GM12891 (cell line): ENCODE measurements around the gene P2RY14.

Experiments
- PAX5 ChIP-seq: IDR thresholded peaks from 2 replicates; pipeline ENCODE4 v1.6.1; 2011; ENCODE audit warnings: low read length, moderate library complexity, mild to moderate bottlenecking; ENCODE audit not compliant: insufficient read depth, severe bottlenecking
- POLR2A ChIP-seq: IDR thresholded peaks from 2 replicates; pipeline ENCODE4 v1.6.1; 2011; ENCODE audit warnings: low read depth, low read length, control low read depth
- POLR2AphosphoS5 ChIP-seq: IDR thresholded peaks from 2 replicates; pipeline ENCODE4 v1.6.1; 2011; ENCODE audit warnings: low read depth, low read length, control low read depth
- POU2F2 ChIP-seq: IDR thresholded peaks from 2 replicates; pipeline ENCODE4 v1.6.1; 2011; ENCODE audit warnings: low read depth, mild to moderate bottlenecking, control low read depth, low read length, moderate library complexity
- SPI1 ChIP-seq: IDR thresholded peaks from 2 replicates; pipeline ENCODE4 v1.6.1; 2011; ENCODE audit warnings: low read depth, low read length, control low read depth
- TAF1 ChIP-seq: IDR thresholded peaks from 2 replicates; pipeline ENCODE4 v1.6.1; 2011; ENCODE audit warnings: low read depth, low read length, control low read depth

DNA sequence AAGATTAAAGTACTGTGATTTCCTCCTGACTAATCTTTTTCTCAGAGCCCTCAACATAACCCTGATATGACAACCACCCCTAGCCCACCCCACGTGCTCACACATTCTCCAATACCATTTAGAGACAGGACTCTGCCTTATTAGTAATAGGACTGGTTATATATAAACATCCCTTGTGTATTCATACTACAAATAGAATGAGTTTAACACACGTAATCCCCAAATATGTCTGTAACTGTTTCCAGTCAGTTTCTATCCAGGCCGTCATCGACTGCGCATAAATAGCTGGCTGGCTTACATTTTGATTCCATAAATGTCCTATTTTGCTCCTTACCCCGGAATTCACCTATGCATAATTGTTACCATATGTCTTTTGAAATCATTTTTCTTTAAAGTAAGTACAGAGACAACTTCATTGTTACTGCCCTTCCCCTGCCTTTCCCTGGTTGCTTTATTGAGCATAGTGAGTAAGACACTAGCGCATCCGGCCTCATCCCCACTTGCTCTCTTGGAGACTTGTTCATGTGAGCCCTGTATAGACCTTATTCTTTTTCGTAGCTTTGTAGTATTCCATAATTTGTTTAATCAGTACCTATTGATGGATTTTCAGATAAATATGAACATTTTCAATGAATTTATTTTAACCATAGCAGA is 3.5 kb upstream of the P2RY14 start:
- TF ChIP-seq POLR2A, result no peak
- no peak for TF ChIP-seq POLR2AphosphoS5
- TF ChIP-seq SPI1, result no peak
- no peak for TF ChIP-seq POU2F2
- no peak for TF ChIP-seq TAF1
- TF ChIP-seq PAX5, result no peak
